Endothelial cell of umbilical vein (primary cell): ENCODE measurements around the gene SF3B5. TPM values are rescaled to one million over a fixed set of nuclear protein-coding genes. Genes with fewer than 3 reads are reported as not detected.

Experiments used
- BruUV-seq: library from RNA; stranded (reverse); fragments of 400-500 nt; replicated peaks from 2 replicates; lab custom pipeline; 2021; lab: Mats Ljungman, UMichigan
- CTCF ChIA-PET: fragments of 300-600, 350-600 bp; sonication (Branson Sonifier 250); formaldehyde crosslinking; loops from one replicate; lab custom pipeline; 2021; ENCODE audit warnings: antibody characterized with exemption, inconsistent platforms; lab: Charles Lee
- POLR2A ChIA-PET: fragments of 300-600, 350-600 bp; sonication (Branson Sonifier 250); formaldehyde crosslinking; loops from one replicate; lab custom pipeline; 2021; ENCODE audit warnings: antibody characterized with exemption, inconsistent platforms; lab: Charles Lee
- DNase-seq: peaks from one replicate; pipeline ENCODE4 v3.0.0-alpha.2; 2011; ENCODE audit warnings: low read depth, low spot score
- FAIRE-seq: peaks from 2 replicates; lab custom pipeline; 2011; peaks lifted over from hg19 to GRCh38; lab: Jason Lieb, UNC
- H2AFZ ChIP-seq: 2 replicates; pipeline ENCODE4 v1.6.0; 2012; ENCODE audit warnings: low read depth, low read length, control low read depth, inconsistent platforms
- H3K27ac ChIP-seq: 2 replicates; pipeline ENCODE4 v1.5.1; 2011; ENCODE audit warnings: low read depth, mild to moderate bottlenecking, control low read depth, low read length, moderate library complexity; ENCODE audit not compliant: insufficient read depth
- H3K27me3 ChIP-seq, 2 experiments: 2 replicates each; pipeline versions ENCODE4 v1.6.0 to v1.6.1; 2011; ENCODE audit warnings: low read length in 2 of 2, mixed read lengths in 1 of 2; ENCODE audit not compliant: control insufficient read depth in 2 of 2, insufficient read depth in 2 of 2
- H3K36me3 ChIP-seq, 2 experiments: 2 replicates in 1 of 2; 3 replicates in 1 of 2; pipeline ENCODE4 v1.5.1; 2011; ENCODE audit warnings: low read length in 2 of 2, mild to moderate bottlenecking in 1 of 2, moderate library complexity in 1 of 2; ENCODE audit not compliant: control insufficient read depth in 2 of 2, insufficient read depth in 2 of 2; ENCODE audit errors: extremely low read depth in 1 of 2
- H3K4me1 ChIP-seq: 3 replicates; pipeline ENCODE4 v1.5.1; 2011; ENCODE audit warnings: mild to moderate bottlenecking, low read length; ENCODE audit not compliant: control insufficient read depth, insufficient read depth; ENCODE audit errors: extremely low read depth
- H3K4me2 ChIP-seq: 2 replicates; pipeline ENCODE4 v1.6.1; 2011; ENCODE audit warnings: low read length, control low read depth, mixed read lengths; ENCODE audit not compliant: insufficient read depth
- H3K4me3 ChIP-seq, 3 experiments: fragments of 200-600 bp in 1 of 3; sonication (generic), shearing (Covaris generic) in 1 of 3; replicated peaks in 1 of 3; 2 replicates each; pipeline ENCODE4 v1.5.1; 2011 to 2016; ENCODE audit warnings: control low read depth in 3 of 3, low read length in 3 of 3, mild to moderate bottlenecking in 2 of 3, inconsistent platforms in 1 of 3, low read depth in 1 of 3, moderate library complexity in 1 of 3; ENCODE audit not compliant: insufficient read depth in 1 of 3
- H3K79me2 ChIP-seq: 2 replicates; pipeline ENCODE4 v1.6.0; 2012; ENCODE audit warnings: low read length, inconsistent platforms; ENCODE audit not compliant: control insufficient read depth, insufficient read depth
- H3K9ac ChIP-seq: replicated peaks from 2 replicates; pipeline ENCODE3; 2011; ENCODE audit warnings: low read length, control low read depth; ENCODE audit not compliant: insufficient read depth; ENCODE audit errors: extremely low read depth
- H3K9me1 ChIP-seq: replicated peaks from 3 replicates; pipeline ENCODE4 v1.6.0; 2011; ENCODE audit warnings: mild to moderate bottlenecking, low read length; ENCODE audit not compliant: control insufficient read depth, insufficient read depth; ENCODE audit errors: extremely low read depth
- H3K9me3 ChIP-seq: replicated peaks from 2 replicates; pipeline ENCODE4 v1.5.1; 2012; ENCODE audit warnings: low read length, inconsistent platforms; ENCODE audit not compliant: control insufficient read depth, insufficient read depth
- H4K20me1 ChIP-seq: replicated peaks from 2 replicates; pipeline ENCODE3; 2011; ENCODE audit warnings: mild to moderate bottlenecking, low read length; ENCODE audit not compliant: control insufficient read depth, insufficient read depth; ENCODE audit errors: extremely low read depth
- EZH2 ChIP-seq: IDR thresholded peaks from 2 replicates; pipeline ENCODE4 v1.6.1; 2012; ENCODE audit warnings: borderline replicate concordance, low read depth, mild to moderate bottlenecking, moderate library complexity, low read length, inconsistent platforms; ENCODE audit not compliant: severe bottlenecking
- FOS ChIP-seq: IDR thresholded peaks from 2 replicates; pipeline ENCODE4 v1.6.1; 2011; ENCODE audit warnings: mild to moderate bottlenecking, low read length, moderate library complexity, borderline replicate concordance; ENCODE audit not compliant: insufficient read depth
- GATA2 ChIP-seq: IDR thresholded peaks from 2 replicates; pipeline ENCODE4 v1.7.0; 2011; ENCODE audit warnings: low read depth, mild to moderate bottlenecking, moderate library complexity, mixed read lengths, low read length; ENCODE audit not compliant: insufficient read length, insufficient read depth
- JUN ChIP-seq: IDR thresholded peaks from 2 replicates; pipeline ENCODE4 v1.6.1; 2011; ENCODE audit warnings: borderline replicate concordance, low read depth; ENCODE audit not compliant: insufficient read length, insufficient read depth
- MYC ChIP-seq: IDR thresholded peaks from one replicate; pipeline ENCODE4 v1.6.1; 2011; ENCODE audit warnings: mild to moderate bottlenecking, low read depth, low read length
- POLR2A ChIP-seq: IDR thresholded peaks from 2 replicates; pipeline ENCODE4 v1.6.1; 2012; ENCODE audit warnings: low read depth, mild to moderate bottlenecking, control low read depth, low read length
- POLR2AphosphoS5 ChIP-seq: IDR thresholded peaks from 2 replicates; pipeline ENCODE4 v1.6.1; 2012; ENCODE audit warnings: low read depth, mild to moderate bottlenecking, control low read depth, low read length, moderate library complexity; ENCODE audit not compliant: insufficient read depth
- dilution Hi-C: fragments of 300-500 bp; cut with MboI; formaldehyde crosslinking; loops from one replicate; pipeline ENCODE4 v1.15.0; 2019; ENCODE audit warnings: low sequenced_read_pairs; ENCODE audit not compliant: extremely low pct_ligation_motif_present
- intact Hi-C: fragments of 100-400 bp; cut with micrococcal nuclease; formaldehyde crosslinking; loops from one replicate; pipeline ENCODE4 v1.10.0; 2022
- polyA plus RNA-seq, 4 experiments: library from polyadenylated mRNA; depleted of rRNA in 3 of 4; stranded (reverse) in 3 of 4; unstranded in 1 of 4; fragments of >200 nt; gene quantifications; 2 replicates each; pipeline versions ENCODE4 v1.2.1 to v1.2.3, GENCODE V29; 2011 to 2012; ENCODE audit warnings: missing spikeins in 1 of 4
- total RNA-seq: library from RNA; stranded (reverse); gene quantifications from 2 replicates; pipeline ENCODE4 v1.2.3, GENCODE V29; 2021
- TF ChIP-seq, protein P1 (sequence below), 2 donors: IDR thresholded peaks; 1 replicate in 1 of 2; 2 replicates in 1 of 2; pipeline ENCODE4 v1.5.1; 2011; ENCODE audit warnings: low read length in 2 of 2, mild to moderate bottlenecking in 2 of 2, moderate library complexity in 2 of 2, control low read depth in 1 of 2, inconsistent platforms in 1 of 2, low read depth in 1 of 2; ENCODE audit not compliant: insufficient read depth in 1 of 2; ENCODE audit errors: extremely low read depth in 1 of 2
- TF ChIP-seq, protein P2 (sequence below): IDR thresholded peaks from 2 replicates; pipeline ENCODE4 v1.6.1; 2011; ENCODE audit not compliant: insufficient read depth, insufficient read length

SF3B5 gene
- total and polyA plus RNA-seq, 2 donors (not counting 3 experiments of a cell fraction or from before 2014, with no cell fraction given): 185 to 540 TPM

DNA sequence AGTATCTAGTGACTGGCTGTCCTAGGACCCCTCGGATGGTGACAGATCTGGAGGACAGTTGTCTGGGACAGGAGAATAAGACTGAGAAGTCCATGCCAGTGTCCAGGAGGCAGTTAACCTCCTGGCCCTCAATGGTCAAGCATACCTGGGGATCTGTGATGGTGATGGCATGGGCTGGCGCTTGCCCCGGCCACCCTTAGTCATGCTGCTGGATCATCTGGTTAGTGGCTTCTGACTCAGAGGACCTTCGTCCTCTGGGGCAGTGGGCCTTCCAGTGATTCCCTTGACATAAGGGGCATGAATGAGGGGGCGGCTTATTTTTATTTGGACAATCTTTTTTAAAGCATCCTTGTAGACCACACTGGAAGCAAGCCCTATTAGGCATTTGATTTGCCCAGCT lies 24.0 kb upstream of the SF3B5 start:
- Histone ChIP-seq H3K9ac (no peak overlapping the region), H4K20me1 (no peaks in the 10 kb centered on the region), H3K9me3 (no peaks in the 10 kb centered on the region), H3K4me1 (no peaks in the 10 kb centered on the region), H3K36me3 (no peaks in the 10 kb centered on the region), H2AFZ (no peak overlapping the region), H3K79me2 (no peaks in the 10 kb centered on the region), H3K27me3 (no peaks in the 10 kb centered on the region), H3K27ac (no peak overlapping the region), H3K4me2 (no peak overlapping the region), H3K4me3 (no peak overlapping the region), H3K9me1 (no peaks in the 10 kb centered on the region)
- no peak for TF ChIP-seq POLR2AphosphoS5
- no peak for TF ChIP-seq MYC
- TF ChIP-seq, protein P1, sequence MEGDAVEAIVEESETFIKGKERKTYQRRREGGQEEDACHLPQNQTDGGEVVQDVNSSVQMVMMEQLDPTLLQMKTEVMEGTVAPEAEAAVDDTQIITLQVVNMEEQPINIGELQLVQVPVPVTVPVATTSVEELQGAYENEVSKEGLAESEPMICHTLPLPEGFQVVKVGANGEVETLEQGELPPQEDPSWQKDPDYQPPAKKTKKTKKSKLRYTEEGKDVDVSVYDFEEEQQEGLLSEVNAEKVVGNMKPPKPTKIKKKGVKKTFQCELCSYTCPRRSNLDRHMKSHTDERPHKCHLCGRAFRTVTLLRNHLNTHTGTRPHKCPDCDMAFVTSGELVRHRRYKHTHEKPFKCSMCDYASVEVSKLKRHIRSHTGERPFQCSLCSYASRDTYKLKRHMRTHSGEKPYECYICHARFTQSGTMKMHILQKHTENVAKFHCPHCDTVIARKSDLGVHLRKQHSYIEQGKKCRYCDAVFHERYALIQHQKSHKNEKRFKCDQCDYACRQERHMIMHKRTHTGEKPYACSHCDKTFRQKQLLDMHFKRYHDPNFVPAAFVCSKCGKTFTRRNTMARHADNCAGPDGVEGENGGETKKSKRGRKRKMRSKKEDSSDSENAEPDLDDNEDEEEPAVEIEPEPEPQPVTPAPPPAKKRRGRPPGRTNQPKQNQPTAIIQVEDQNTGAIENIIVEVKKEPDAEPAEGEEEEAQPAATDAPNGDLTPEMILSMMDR (IDR thresholded peaks at IDR 0.05; ENCODE audit: extremely low read depth in 1 of 2, insufficient read depth in 1 of 2, low read depth in 1 of 2, low read length in 2 of 2): no peak
- TF ChIP-seq POLR2A: no peak
- TF ChIP-seq, protein P2, sequence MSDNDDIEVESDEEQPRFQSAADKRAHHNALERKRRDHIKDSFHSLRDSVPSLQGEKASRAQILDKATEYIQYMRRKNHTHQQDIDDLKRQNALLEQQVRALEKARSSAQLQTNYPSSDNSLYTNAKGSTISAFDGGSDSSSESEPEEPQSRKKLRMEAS: no peak
- TF ChIP-seq EZH2: no peak
- no peak for TF ChIP-seq GATA2
- TF ChIP-seq FOS: no peak
- TF ChIP-seq JUN: no peak
- BruUV-seq: no TSS peak
- CTCF ChIA-PET: no interaction called here
- dilution Hi-C loops: no loop called here
- DNase-seq (no peak), FAIRE-seq (no peak)
- POLR2A ChIA-PET: no interaction called here
- intact Hi-C loops: no loop called here
